SU-DHL-6 (cell line): ENCODE measurements around the gene SEMA3C.

Source experiments
- EZH2phosphoT487 ChIP-seq: fragments of 200-600 bp; sonication (generic), shearing (Covaris generic); conservative IDR thresholded peaks from 2 replicates; pipeline ENCODE4 v1.6.1; 2018; ENCODE audit warnings: mild to moderate bottlenecking, antibody characterized with exemption, low read length, moderate library complexity, mixed read lengths
- TF ChIP-seq, protein P1 (sequence below): fragments of 200-600 bp; sonication (generic); IDR thresholded peaks from one replicate; pipeline ENCODE4 v1.5.1; 2017; ENCODE audit warnings: antibody characterized with exemption, mild to moderate bottlenecking, low read length, moderate library complexity; ENCODE audit not compliant: insufficient read depth, poor library complexity, severe bottlenecking

- no peak for TF ChIP-seq EZH2phosphoT487
- TF ChIP-seq, protein P1, sequence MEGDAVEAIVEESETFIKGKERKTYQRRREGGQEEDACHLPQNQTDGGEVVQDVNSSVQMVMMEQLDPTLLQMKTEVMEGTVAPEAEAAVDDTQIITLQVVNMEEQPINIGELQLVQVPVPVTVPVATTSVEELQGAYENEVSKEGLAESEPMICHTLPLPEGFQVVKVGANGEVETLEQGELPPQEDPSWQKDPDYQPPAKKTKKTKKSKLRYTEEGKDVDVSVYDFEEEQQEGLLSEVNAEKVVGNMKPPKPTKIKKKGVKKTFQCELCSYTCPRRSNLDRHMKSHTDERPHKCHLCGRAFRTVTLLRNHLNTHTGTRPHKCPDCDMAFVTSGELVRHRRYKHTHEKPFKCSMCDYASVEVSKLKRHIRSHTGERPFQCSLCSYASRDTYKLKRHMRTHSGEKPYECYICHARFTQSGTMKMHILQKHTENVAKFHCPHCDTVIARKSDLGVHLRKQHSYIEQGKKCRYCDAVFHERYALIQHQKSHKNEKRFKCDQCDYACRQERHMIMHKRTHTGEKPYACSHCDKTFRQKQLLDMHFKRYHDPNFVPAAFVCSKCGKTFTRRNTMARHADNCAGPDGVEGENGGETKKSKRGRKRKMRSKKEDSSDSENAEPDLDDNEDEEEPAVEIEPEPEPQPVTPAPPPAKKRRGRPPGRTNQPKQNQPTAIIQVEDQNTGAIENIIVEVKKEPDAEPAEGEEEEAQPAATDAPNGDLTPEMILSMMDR = no peak
These were observed 71.8 kb downstream of the SEMA3C start for GRCh38 chr7:80847027-80847426.
